CD4-positive, CD25-positive, alpha-beta regulatory T cell (primary cell): Measurements from ENCODE around the gene LAMA3. TPM values are rescaled to one million over a fixed set of nuclear protein-coding genes. Genes with fewer than 3 reads are reported as not detected.

Source experiments
- ATAC-seq, 2 donors: fragments of 150-1000 bp; cut with Tn5 transposase; one replicate each; pipeline ENCODE4 v1.10.0; 2021; ENCODE audit warnings: low read depth in 2 of 2, moderate number of reproducible peaks in 2 of 2, moderate library complexity in 1 of 2
- DNase-seq, 3 donors: peaks; one replicate each; pipeline versions ENCODE4 v3.0.0 to v3.0.0-alpha.2; 2012 to 2022; ENCODE audit warnings: mixed read lengths in 1 of 3
- H3K27ac ChIP-seq: one replicate; pipeline ENCODE4 v1.7.0; 2013; ENCODE audit warnings: mild to moderate bottlenecking, low read length; ENCODE audit not compliant: insufficient read depth, poor library complexity, severe bottlenecking
- H3K27me3 ChIP-seq: one replicate; pipeline ENCODE4 v1.7.0; 2013; ENCODE audit warnings: low read length; ENCODE audit not compliant: control insufficient read depth, insufficient read depth
- H3K36me3 ChIP-seq: one replicate; pipeline ENCODE4 v1.7.0; 2013; ENCODE audit warnings: mild to moderate bottlenecking, low read length, moderate library complexity; ENCODE audit not compliant: control insufficient read depth, insufficient read depth
- H3K4me1 ChIP-seq: 2 replicates; pipeline ENCODE4 v1.7.0; 2013; ENCODE audit warnings: mild to moderate bottlenecking, low read length; ENCODE audit not compliant: insufficient read depth, control insufficient read depth, poor library complexity, severe bottlenecking
- H3K4me3 ChIP-seq: one replicate; pipeline ENCODE4 v1.7.0; 2013; ENCODE audit warnings: low read depth, mild to moderate bottlenecking, low read length, moderate library complexity
- H3K9me3 ChIP-seq, 2 experiments: 1 replicate in 1 of 2; 2 replicates in 1 of 2; pipeline ENCODE4 v1.7.0; 2013; ENCODE audit warnings: low read length in 2 of 2, mild to moderate bottlenecking in 1 of 2, moderate library complexity in 1 of 2; ENCODE audit not compliant: control insufficient read depth in 2 of 2
- H3K27ac Mint-ChIP-seq, 3 donors: one replicate each; pipeline ENCODE4 v1.8.0; 2020 to 2022; ENCODE audit warnings: mild to moderate bottlenecking in 3 of 3, mixed read lengths in 3 of 3, moderate library complexity in 2 of 3
- H3K27me3 Mint-ChIP-seq: one replicate; pipeline ENCODE4 v1.8.0; 2022; ENCODE audit warnings: mild to moderate bottlenecking, mixed read lengths
- H3K36me3 Mint-ChIP-seq: one replicate; pipeline ENCODE4 v1.8.0; 2020; ENCODE audit warnings: mixed read lengths
- H3K4me1 Mint-ChIP-seq, 4 donors: one replicate each; pipeline ENCODE4 v1.8.0; 2020 to 2022; ENCODE audit warnings: mixed read lengths in 4 of 4, mild to moderate bottlenecking in 1 of 4
- H3K4me3 Mint-ChIP-seq, 4 donors: one replicate each; pipeline ENCODE4 v1.8.0; 2020 to 2022; ENCODE audit warnings: mild to moderate bottlenecking in 4 of 4, mixed read lengths in 4 of 4, moderate library complexity in 3 of 4
- H3K9me3 Mint-ChIP-seq, 7 donors: one replicate each; pipeline ENCODE4 v1.8.0; 2020 to 2022; ENCODE audit warnings: mixed read lengths in 7 of 7, mild to moderate bottlenecking in 3 of 7, moderate library complexity in 2 of 7
- polyA plus RNA-seq, 4 donors: library from polyadenylated mRNA; unstranded; fragments of 300-500 nt; fragmentation: Illumina TruSeq; gene quantifications; one replicate each; pipeline ENCODE4 v1.2.3, GENCODE V29; 2021
- total RNA-seq: library from RNA; stranded (reverse); gene quantifications from one replicate; pipeline ENCODE4 v1.2.3, GENCODE V29; 2022

LAMA3 gene
- total and polyA plus RNA-seq, 5 donors from 2014 or later = 0.31 TPM; not detected in 4

GRCh38 chr18:23798249-23798648, 109.0 kb downstream of the LAMA3 start:
- H3K9me3 Mint-ChIP-seq = peaks cover 0 to 3% (median 0%) of the 10 kb centered on the region in 7 donors
- no peaks in the 10 kb centered on the region for H3K9me3 ChIP-seq
- no peaks in the 10 kb centered on the region for H3K36me3 ChIP-seq
- no peak overlapping the region for H3K27ac Mint-ChIP-seq
- H3K4me1 ChIP-seq = no peaks in the 10 kb centered on the region
- H3K36me3 Mint-ChIP-seq = no peaks in the 10 kb centered on the region
- peaks cover 18% of the 10 kb centered on the region for H3K27me3 Mint-ChIP-seq
- no peak for ATAC-seq
- no peak for DNase-seq
- H3K4me3 Mint-ChIP-seq = no peak overlapping the region
- no peak overlapping the region for H3K4me3 ChIP-seq
- peaks cover 11% of the 10 kb centered on the region for H3K27me3 ChIP-seq
- H3K4me1 Mint-ChIP-seq = no peaks in the 10 kb centered on the region
- H3K27ac ChIP-seq = no peak overlapping the region

GRCh38 chr18:23798824-23799223, 109.6 kb downstream of the LAMA3 start:
- Histone ChIP-seq H3K36me3 (no peaks in the 10 kb centered on the region), H3K4me1 (no peaks in the 10 kb centered on the region), H3K27ac (no peak overlapping the region), H3K9me3 (no peaks in the 10 kb centered on the region), H3K27me3 (peaks cover 14% of the 10 kb centered on the region), H3K4me3 (no peak overlapping the region)
- DNase-seq (no peak), ATAC-seq (no peak)
- Mint-ChIP-seq H3K9me3 (peaks cover 0 to 3% (median 0%) of the 10 kb centered on the region in 7 donors), H3K36me3 (no peaks in the 10 kb centered on the region), H3K4me3 (no peak overlapping the region), H3K4me1 (no peaks in the 10 kb centered on the region), H3K27ac (no peak overlapping the region), H3K27me3 (peaks cover 18% of the 10 kb centered on the region)

DNA sequence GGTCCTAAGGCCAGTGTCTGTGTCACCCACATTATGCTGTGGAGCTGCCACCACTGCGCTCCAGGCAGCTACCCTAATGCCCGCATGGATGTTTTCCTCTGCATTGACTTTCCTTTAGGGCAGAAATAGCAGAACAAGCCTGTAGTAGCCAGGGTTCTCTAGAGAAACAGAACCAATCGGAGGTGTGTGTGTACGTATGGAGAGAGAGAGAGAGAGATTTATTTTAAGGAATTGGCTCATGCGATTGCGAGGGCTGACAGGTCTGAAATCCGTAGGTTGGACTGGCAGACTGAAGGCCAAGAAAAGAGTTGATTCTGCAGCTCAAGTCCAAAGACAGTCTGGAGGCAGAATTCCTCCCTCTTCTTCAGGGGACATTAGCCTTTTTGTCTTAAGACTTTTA, 110.3 kb downstream of the LAMA3 start:
- H3K27me3 Mint-ChIP-seq = peaks cover 19% of the 10 kb centered on the region
- DNase-seq = no peak
- no peaks in the 10 kb centered on the region for H3K4me1 ChIP-seq
- no peaks in the 10 kb centered on the region for H3K36me3 ChIP-seq
- H3K27ac ChIP-seq = no peak overlapping the region
- ATAC-seq = no peak
- H3K4me3 ChIP-seq = no peak overlapping the region
- H3K27me3 ChIP-seq = peaks cover 14% of the 10 kb centered on the region
- no peaks in the 10 kb centered on the region for H3K36me3 Mint-ChIP-seq
- H3K4me3 Mint-ChIP-seq = no peak overlapping the region
- no peaks in the 10 kb centered on the region for H3K4me1 Mint-ChIP-seq
- no peak overlapping the region for H3K27ac Mint-ChIP-seq
- H3K9me3 ChIP-seq = no peaks in the 10 kb centered on the region
- H3K9me3 Mint-ChIP-seq = peaks cover 0 to 3% (median 0%) of the 10 kb centered on the region in 7 donors

GRCh38 chr18:23800902-23801301, 111.6 kb downstream of the LAMA3 start:
- H3K4me1 ChIP-seq = no peaks in the 10 kb centered on the region
- no peak for DNase-seq
- Mint-ChIP-seq H3K27me3 (peaks cover 25% of the 10 kb centered on the region), H3K27ac (no peak overlapping the region), H3K9me3 (peaks cover 0 to 3% (median 0%) of the 10 kb centered on the region in 7 donors), H3K36me3 (no peaks in the 10 kb centered on the region), H3K4me3 (no peak overlapping the region), H3K4me1 (no peaks in the 10 kb centered on the region)
- no peaks in the 10 kb centered on the region for H3K9me3 ChIP-seq
- no peak overlapping the region for H3K4me3 ChIP-seq
- peaks cover 14% of the 10 kb centered on the region for H3K27me3 ChIP-seq
- no peak for ATAC-seq
- H3K27ac ChIP-seq = no peak overlapping the region
- H3K36me3 ChIP-seq = no peaks in the 10 kb centered on the region

GRCh38 chr18:23802817-23803216, 113.6 kb downstream of the LAMA3 start:
- DNase-seq (no peak), ATAC-seq (no peak)
- no peak overlapping the region for H3K27ac Mint-ChIP-seq
- H3K36me3 Mint-ChIP-seq = no peaks in the 10 kb centered on the region
- H3K9me3 Mint-ChIP-seq = peaks cover 0 to 3% (median 0%) of the 10 kb centered on the region in 7 donors
- H3K27ac ChIP-seq = no peak overlapping the region
- H3K27me3 ChIP-seq = peaks cover 14% of the 10 kb centered on the region
- no peak overlapping the region for H3K4me3 ChIP-seq
- H3K4me3 Mint-ChIP-seq = no peak overlapping the region
- peaks cover 34% of the 10 kb centered on the region for H3K27me3 Mint-ChIP-seq
- H3K9me3 ChIP-seq = no peaks in the 10 kb centered on the region
- H3K4me1 ChIP-seq = no peaks in the 10 kb centered on the region
- H3K36me3 ChIP-seq = no peaks in the 10 kb centered on the region
- H3K4me1 Mint-ChIP-seq = no peaks in the 10 kb centered on the region

DNA sequence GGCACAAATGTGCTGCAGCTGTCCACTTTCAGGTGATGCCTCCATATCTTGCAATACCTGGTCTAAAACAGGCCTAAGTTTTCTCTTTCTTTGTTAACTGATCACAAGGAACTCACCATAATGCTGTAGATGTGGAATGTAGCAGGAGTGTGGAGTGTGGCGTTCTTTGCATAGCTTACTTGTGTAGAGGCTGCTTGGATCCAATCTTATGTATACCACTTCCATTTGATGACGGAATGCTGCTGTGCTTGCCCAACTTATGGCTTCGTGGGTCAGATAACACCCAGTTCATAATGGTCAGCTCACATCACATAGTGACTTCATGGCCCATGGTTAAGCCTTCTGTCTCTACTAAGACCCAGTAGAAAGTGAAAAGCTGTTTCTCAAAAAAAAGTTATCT, 114.5 kb downstream of the LAMA3 start:
- Histone ChIP-seq H3K4me3 (no peak overlapping the region), H3K4me1 (no peaks in the 10 kb centered on the region), H3K27me3 (peaks cover 16% of the 10 kb centered on the region), H3K9me3 (no peaks in the 10 kb centered on the region), H3K27ac (no peak overlapping the region), H3K36me3 (no peaks in the 10 kb centered on the region)
- Mint-ChIP-seq H3K4me1 (no peaks in the 10 kb centered on the region), H3K27ac (no peak overlapping the region), H3K4me3 (no peak overlapping the region), H3K36me3 (no peaks in the 10 kb centered on the region), H3K9me3 (peaks cover 0 to 3% (median 0%) of the 10 kb centered on the region in 7 donors), H3K27me3 (peaks cover 30% of the 10 kb centered on the region)
- no peak for ATAC-seq
- no peak for DNase-seq

GRCh38 chr18:23805898-23806297, 116.6 kb downstream of the LAMA3 start:
- no peaks in the 10 kb centered on the region for H3K9me3 ChIP-seq
- H3K36me3 Mint-ChIP-seq = no peaks in the 10 kb centered on the region
- peaks cover 0 to 5% (median 1%) of the 10 kb centered on the region in 4 donors for H3K4me1 Mint-ChIP-seq
- no peaks in the 10 kb centered on the region for H3K36me3 ChIP-seq
- no peak for DNase-seq
- H3K4me3 ChIP-seq = no peak overlapping the region
- no peak overlapping the region for H3K27ac ChIP-seq
- no peak overlapping the region for H3K27ac Mint-ChIP-seq
- no peak overlapping the region for H3K4me3 Mint-ChIP-seq
- ATAC-seq = no peak
- no peaks in the 10 kb centered on the region for H3K4me1 ChIP-seq
- peaks cover 0 to 2% (median 0%) of the 10 kb centered on the region in 7 donors for H3K9me3 Mint-ChIP-seq
- peaks cover 14% of the 10 kb centered on the region for H3K27me3 ChIP-seq
- H3K27me3 Mint-ChIP-seq = peaks cover 20% of the 10 kb centered on the region

DNA sequence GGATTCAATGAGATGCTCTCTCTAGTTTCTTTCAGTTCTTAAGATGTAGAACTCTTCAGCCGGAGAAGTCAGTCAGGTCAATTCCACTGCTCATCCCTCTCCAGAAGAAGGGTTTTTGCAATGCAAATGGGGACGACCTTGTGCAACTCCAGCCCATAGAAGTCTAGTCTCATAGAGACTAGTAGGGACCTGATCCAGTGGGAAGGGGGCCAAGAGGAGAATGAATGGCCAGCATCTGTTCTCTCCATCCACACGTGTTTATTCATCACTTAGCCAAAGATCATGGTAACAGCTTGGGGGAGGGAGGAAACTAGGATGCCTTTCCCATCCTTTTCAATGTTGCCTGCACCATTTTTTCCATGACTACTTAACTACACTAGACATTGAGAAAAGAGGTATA, 120.2 kb downstream of the LAMA3 start:
- no peaks in the 10 kb centered on the region for H3K9me3 ChIP-seq
- no peaks in the 10 kb centered on the region for H3K9me3 Mint-ChIP-seq

More for the DNA sequence above, 120.2 kb downstream of the LAMA3 start:
- Mint-ChIP-seq H3K36me3 (no peaks in the 10 kb centered on the region), H3K27me3 (peaks cover 16% of the 10 kb centered on the region), H3K4me3 (no peak overlapping the region), H3K27ac (no peak overlapping the region), H3K4me1 (peaks cover 0 to 13% (median 7%) of the 10 kb centered on the region in 4 donors)
- DNase-seq (no peak), ATAC-seq (no peak)
- Histone ChIP-seq H3K36me3 (no peaks in the 10 kb centered on the region), H3K4me3 (no peak overlapping the region), H3K27me3 (peaks cover 2% of the 10 kb centered on the region), H3K4me1 (no peaks in the 10 kb centered on the region), H3K27ac (no peak overlapping the region)
